ENCODE results near the gene PROK2.

Gene PROK2

GRCh38 chr3:71771884-71772283 lies 13.1 kb downstream of the PROK2 start:
- no peak for DNase-seq (ENCODE audit: low spot score)
- TF ChIP-seq, protein P1, sequence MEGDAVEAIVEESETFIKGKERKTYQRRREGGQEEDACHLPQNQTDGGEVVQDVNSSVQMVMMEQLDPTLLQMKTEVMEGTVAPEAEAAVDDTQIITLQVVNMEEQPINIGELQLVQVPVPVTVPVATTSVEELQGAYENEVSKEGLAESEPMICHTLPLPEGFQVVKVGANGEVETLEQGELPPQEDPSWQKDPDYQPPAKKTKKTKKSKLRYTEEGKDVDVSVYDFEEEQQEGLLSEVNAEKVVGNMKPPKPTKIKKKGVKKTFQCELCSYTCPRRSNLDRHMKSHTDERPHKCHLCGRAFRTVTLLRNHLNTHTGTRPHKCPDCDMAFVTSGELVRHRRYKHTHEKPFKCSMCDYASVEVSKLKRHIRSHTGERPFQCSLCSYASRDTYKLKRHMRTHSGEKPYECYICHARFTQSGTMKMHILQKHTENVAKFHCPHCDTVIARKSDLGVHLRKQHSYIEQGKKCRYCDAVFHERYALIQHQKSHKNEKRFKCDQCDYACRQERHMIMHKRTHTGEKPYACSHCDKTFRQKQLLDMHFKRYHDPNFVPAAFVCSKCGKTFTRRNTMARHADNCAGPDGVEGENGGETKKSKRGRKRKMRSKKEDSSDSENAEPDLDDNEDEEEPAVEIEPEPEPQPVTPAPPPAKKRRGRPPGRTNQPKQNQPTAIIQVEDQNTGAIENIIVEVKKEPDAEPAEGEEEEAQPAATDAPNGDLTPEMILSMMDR (IDR thresholded peaks at IDR 0.05; ENCODE audit: borderline replicate concordance, control extremely low read depth, extremely low read depth, insufficient read depth, missing control alignments), result no peak
- in situ Hi-C loops (cut with MboI; ENCODE audit: low sequenced_read_pairs, unreplicated experiment), result no loop called here

GRCh38 chr3:71771126-71771525 lies 13.8 kb downstream of the PROK2 start:
- in situ Hi-C loops (cut with MboI; ENCODE audit: low sequenced_read_pairs, unreplicated experiment), result no loop called here
- DNase-seq (ENCODE audit: low spot score), result no peak
- TF ChIP-seq, protein P1 (IDR thresholded peaks at IDR 0.05; ENCODE audit: borderline replicate concordance, control extremely low read depth, extremely low read depth, insufficient read depth, missing control alignments), result no peak

DNA sequence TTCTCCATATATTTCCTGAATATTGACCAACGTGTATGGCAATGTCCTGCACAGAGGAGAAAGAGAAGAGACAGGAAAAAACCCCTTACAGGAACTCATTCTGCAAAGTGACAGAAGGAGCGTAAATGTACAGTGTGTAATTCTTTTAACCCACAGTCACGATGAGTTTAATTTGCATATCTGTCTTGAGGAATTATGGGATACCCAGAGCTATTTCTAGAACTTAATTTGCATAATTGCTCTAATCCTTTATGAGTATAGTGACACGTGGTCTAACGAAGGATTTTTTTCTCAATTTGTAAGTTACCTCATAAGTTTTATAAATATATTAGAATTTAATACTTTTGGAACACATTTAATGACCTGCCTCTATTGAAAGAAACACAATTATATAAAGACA lies 21.5 kb downstream of the PROK2 start:
- no peak for DNase-seq (ENCODE audit: low spot score)
- TF ChIP-seq, protein P1 (IDR thresholded peaks at IDR 0.05; ENCODE audit: borderline replicate concordance, control extremely low read depth, extremely low read depth, insufficient read depth, missing control alignments), result no peak
- in situ Hi-C loops (cut with MboI; ENCODE audit: low sequenced_read_pairs, unreplicated experiment), result no loop called here

- DNase-seq (ENCODE audit: low spot score), result no peak
- in situ Hi-C loops (cut with MboI; ENCODE audit: low sequenced_read_pairs, unreplicated experiment), result no loop called here
- TF ChIP-seq, protein P1 (IDR thresholded peaks at IDR 0.05; ENCODE audit: borderline replicate concordance, control extremely low read depth, extremely low read depth, insufficient read depth, missing control alignments), result no peak
These were observed 24.8 kb downstream of the PROK2 start for GRCh38 chr3:71760140-71760539.

DNA sequence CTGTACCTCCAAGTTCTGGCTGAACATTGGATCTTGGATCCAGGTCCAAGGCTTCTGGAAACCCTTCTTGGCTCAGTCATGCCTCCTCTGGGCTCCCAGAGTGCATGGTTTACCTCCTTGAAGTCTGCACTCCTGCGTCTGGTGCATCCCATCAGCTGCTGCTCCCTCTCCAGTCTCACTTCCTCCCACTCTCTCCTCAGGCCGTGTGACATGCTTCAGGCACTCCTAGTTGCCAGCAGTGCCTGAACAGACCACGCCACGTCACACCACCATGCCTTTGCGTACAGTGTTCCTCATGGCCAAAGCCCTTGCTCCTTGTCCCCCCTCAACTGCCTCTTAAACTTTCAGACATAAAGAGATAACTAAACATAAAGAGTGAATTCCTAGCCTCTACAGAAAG lies 25.5 kb downstream of the PROK2 start:
- no peak for DNase-seq (ENCODE audit: low spot score)
- in situ Hi-C loops (cut with MboI; ENCODE audit: low sequenced_read_pairs, unreplicated experiment), result no loop called here
- TF ChIP-seq, protein P1 (IDR thresholded peaks at IDR 0.05; ENCODE audit: borderline replicate concordance, control extremely low read depth, extremely low read depth, insufficient read depth, missing control alignments), result no peak

DNA sequence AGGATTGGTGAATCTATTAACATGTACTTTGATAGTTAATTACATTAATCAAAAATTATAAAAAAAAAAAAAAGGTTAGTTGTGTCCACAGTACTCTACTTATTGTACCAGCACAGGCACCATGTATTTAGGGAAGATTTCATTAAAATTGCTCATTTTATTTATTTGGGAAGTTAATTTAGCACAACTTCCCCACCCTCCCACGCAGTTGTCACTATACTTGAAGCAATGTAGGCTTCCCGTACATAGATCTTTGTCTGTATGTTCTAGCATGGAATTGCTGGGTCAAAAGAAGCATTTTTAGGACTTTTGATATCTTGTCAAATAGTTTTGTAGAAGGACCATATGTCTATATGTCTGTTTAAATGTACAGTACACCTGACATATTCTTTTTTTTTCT lies 26.9 kb downstream of the PROK2 start:
- in situ Hi-C loops (cut with MboI; ENCODE audit: low sequenced_read_pairs, unreplicated experiment), result no loop called here
- DNase-seq (ENCODE audit: low spot score), result no peak
- TF ChIP-seq, protein P1 (IDR thresholded peaks at IDR 0.05; ENCODE audit: borderline replicate concordance, control extremely low read depth, extremely low read depth, insufficient read depth, missing control alignments), result no peak

Data from GM13976 (cell line).